GM19395 (cell line): Measurements from ENCODE around the gene SLC25A38.
A peak's percentile ranks its signal among the peaks of the same experiment; 100 is the strongest.

Source experiments
- ATAC-seq: cut with Tn5 transposase; IDR thresholded peaks from one replicate; pipeline ENCODE4 v1.9.1; 2021; ENCODE audit warnings: mild to moderate bottlenecking, moderate library complexity; ENCODE audit not compliant: unreplicated experiment

Gene SLC25A38

DNA sequence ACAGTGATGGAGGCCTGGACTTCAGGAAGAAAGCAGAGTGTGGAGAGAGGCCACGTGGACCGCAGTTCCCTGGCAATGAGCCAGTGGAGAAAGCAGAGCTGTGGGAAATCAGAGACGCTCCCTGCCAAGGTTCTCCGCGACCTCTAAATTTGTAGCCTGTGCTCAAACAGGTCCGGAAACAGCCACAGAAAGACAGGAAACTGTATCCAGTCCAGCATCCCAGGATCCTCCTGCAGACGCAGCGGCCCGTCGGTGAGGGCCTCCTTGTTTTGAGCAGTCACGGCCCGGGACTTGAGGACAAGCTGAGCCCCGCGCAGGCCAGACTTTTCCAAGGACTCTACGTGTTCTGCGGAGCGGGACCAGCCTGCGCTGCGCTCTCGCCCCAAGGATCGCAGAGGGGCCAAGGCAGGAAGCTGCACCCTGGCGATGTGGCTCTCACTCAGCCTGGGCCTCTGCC, 45.6 kb downstream of the SLC25A38 start:
- ATAC-seq: no peak

DNA sequence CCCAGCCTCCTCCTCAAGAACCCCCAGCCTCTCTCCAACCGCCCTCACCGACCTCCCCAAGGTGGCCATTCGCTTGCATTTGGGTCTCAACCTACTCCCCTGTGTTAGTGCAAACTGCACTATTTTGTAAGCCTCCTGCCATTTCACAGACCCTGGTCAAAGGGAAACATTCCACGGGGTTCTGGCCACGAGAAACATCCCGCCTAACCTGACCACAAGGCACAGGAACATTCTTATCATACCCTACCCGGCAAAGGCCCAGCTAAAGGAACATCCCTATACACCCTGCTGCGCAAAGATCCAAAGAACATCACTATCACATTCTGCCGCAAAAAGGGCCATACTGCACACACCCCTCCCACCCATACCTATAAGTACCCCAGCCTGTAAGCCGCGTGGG, 46.3 kb downstream of the SLC25A38 start:
- no peak for ATAC-seq

DNA sequence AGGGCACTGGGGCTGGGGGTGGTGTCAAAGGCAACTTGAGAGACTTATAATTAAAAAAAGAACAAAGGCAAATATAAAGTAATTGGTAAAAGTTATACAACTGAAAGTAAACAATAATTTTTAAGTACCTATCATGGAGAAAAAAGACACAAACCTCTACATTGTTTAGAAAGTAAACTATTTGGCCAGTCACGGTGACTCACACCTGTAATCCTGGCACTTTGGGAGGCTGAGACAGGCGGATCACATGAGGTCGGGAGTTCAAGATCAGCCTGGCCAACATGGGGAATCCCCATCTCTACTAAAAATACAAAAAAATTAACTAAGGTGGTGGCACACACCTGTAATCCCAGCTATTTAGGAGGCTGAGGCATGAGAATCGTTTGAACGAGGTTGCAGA, 49.2 kb downstream of the SLC25A38 start:
- no peak for ATAC-seq

DNA sequence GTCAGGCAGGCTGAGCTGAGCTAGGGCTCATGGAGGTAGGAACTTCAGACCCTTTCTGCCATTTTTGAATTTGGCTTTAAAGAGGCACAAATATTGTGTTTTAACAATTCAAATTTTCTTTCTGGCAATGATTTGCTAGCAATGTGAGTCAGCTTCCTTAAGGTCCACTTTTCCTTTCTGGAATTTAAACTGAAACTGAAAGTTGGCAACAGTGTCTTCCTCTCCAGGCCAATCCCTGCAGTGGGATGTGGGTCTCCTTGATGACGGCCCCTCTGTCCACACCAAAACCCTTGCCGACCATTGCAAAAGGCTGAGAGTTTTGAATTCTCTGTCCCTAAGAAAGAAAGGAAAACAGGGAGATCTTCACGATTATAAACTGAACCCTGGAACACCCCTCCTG, 50.5 kb downstream of the SLC25A38 start:
- ATAC-seq: no peak

DNA sequence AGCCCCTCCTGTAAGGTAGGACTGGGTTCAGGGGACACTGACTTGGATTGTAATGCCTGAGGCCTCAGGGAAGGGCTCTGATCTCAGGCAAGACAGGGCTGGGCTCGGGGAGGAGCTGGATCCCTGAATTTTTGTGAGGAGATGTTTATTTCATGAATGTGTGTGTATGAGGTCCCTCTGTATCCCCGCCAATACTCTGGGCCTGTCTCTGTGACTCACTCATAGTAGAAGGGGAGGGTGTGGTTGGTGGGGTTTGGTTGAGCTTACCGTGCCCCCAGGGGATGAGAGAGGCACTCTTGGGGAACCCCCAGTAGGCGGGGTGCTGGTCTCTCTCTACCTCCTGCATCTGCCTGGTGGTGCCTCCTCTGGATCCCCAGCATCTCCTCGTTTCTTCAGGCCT, 51.4 kb downstream of the SLC25A38 start:
- ATAC-seq: peak; percentile 67

DNA sequence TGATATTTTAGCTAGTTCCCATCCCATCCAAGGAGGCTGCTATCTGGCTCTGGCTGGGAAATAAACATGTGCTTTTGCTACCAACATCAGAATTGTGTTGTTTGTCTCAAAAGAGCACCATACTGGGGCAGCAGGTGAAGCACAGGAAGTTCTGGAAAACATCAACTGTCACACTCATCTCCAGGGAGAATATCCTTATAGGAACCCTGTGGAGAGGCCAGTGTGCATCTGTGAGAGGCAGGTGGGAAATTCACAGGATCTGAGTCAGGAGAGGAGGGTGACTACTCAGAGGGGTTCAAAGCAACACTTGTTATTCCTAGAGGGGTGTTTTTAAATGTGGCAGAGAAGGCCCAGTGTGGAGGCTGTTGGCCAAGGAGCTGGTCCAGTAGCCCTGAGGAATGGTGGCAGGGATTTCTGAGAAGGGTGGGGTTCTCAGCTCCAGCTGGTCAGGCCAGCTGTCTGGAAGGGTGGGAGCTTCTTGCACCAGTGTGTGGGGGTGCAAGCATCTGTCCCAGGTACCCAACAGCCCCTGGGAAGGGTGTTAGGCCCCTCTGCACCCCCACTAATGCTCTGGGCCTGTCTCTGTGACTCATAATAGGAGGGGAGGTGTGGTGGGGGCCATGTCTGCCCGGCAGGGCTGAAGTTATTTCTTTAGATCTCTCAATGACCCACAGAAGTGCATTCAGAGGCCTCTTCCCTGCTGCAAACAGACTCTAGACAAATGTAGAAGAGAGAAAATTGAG, 52.0 kb downstream of the SLC25A38 start:
- ATAC-seq: no peak

DNA sequence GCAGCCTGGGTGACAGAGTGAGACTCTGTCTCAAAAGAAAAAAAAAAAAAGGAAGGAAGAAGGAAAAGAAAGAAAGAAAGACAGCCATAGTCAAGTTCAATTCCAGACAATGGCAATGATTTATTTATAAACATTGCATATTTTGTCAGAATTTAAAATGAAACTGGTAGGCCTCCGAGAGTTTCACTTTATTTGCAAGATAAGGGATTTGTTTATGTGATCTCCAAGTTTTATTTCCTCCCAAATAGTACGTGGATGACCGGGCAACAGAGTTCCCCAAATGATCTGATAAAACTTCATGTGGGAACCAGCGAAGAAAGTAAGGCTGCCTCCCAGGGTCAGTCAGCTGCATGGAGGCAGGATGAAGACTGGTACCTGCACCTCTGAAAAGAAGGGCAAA, 55.7 kb downstream of the SLC25A38 start:
- no peak for ATAC-seq

DNA sequence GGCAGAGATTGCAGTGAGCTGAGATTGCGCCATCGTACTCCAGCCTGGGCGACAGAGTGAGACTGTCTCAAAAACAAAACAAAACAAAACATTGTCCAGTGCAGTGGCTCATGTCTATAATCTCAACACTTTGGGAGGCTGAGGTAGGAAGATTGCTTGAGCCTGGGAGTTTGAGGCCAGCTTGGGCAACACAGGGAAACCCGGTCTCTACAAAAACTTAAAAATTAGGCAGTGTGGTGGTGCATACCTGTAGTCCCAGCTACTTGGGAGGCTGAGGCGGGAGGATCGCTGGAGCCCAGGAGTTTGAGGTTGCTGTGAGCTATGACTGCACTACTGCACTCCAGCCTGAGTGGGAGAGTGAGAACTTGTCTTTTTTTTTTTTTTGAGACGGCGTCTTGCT, 57.1 kb downstream of the SLC25A38 start:
- ATAC-seq: no peak

DNA sequence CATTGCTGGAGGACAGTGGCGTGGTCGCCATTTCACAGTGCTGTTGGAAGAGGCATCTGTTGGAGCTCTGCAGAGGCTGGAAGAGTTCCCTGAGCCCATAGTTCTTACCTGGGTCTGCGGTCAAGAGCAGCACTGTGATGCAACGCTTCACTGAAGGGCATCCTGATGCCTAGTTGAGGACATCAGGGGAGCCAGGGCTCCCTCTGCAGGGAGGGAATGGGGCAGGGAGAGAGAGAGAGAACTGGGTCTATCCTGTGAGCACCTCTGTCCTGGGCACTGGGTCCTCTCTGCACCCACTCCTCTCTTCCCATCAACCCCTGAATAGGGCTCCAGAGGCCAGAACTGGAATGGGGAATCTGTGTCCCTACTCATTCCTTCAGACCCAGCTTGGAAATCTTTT, 60.4 kb downstream of the SLC25A38 start:
- ATAC-seq: no peak

DNA sequence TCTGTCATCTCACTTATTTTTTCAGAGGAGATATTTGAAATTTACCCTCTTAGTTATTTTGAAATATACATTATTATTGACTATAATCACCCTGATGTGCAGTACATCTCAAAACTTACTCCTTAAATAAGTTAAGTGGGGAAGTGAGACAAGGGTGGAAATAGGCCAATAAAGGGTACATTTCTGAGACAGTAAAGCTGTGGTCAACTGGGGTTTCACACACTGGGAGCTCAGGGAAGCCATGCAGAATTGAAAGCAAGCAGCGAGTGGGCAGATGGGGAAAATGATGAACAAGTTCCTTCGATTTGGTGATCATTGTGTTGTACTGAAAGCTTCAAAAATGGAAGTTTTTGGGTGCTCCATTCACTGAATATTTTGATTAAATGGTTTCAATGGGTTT, 62.8 kb downstream of the SLC25A38 start:
- no peak for ATAC-seq

DNA sequence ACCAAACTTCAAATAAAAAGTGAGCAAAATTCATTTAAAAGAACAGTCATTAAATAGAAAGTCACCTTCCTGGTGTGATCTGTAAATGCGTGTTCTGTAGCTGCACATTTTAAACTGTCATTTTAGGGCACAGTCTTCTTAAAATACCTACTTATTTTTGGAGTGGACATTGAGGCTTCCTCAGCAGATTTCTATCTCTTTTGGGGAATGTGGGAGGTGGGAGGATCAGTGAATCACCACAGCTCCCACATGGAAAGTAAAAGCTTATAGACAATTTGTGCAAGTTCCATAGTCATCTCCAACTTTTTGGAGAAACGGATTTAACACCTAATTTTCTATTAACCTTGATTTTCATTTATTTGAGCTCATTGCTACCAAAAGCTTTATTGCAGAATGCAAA, 63.3 kb downstream of the SLC25A38 start:
- ATAC-seq: no peak
